ENCODE data around the gene USP40. TPM values are rescaled to one million over a fixed set of nuclear protein-coding genes. Genes with fewer than 3 reads are reported as not detected.

Gene USP40
- total RNA-seq, 2 donors from 2014 or later: 12.9 to 22.4 TPM

DNA sequence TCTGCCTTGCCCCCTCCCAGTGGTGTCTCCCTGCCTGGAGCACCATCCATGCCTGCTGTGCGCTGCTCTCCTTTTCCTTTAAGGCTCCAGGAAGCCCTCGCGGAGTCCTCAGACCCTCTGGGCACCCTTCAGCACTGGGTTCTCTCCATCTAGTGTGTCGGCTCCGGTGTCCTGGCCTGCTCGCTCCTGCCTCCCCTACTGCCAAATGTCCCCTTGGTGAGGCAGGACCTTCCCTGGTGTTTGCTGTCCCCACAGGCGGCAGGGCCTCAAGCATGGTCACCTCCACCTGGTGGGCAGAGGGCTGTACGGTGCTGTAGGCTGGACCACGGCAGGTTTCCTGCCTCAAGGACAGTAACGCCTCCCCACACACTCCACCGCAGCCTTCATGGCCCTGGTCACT is 122.1 kb downstream of the USP40 start:
- no peaks in the 10 kb centered on the region for H3K4me1 ChIP-seq (ENCODE audit: control insufficient read depth, insufficient read depth, low read length)
- H3K27ac Mint-ChIP-seq: no peak overlapping the region
- H3K36me3 Mint-ChIP-seq (ENCODE audit: low read depth): peaks cover 36% of the 10 kb centered on the region
- no peak overlapping the region for H3K4me3 ChIP-seq (ENCODE audit: low read length)
- 94 to 100% methylated on average over 7 to 11 of the region's 11 CpGs for WGBS, 2 experiments (ENCODE audit: insufficient coverage in 1 of 2, insufficient read length in 1 of 2)
- no peak overlapping the region for H3K27ac ChIP-seq (ENCODE audit: low read depth, low read length)
- H3K4me3 Mint-ChIP-seq: no peak overlapping the region
- H3K4me1 Mint-ChIP-seq: peaks cover 4% of the 10 kb centered on the region
- H3K9me3 Mint-ChIP-seq: no peaks in the 10 kb centered on the region
- H3K9me3 ChIP-seq (ENCODE audit: control insufficient read depth, low read length): no peaks in the 10 kb centered on the region
- peaks cover 7% of the 10 kb centered on the region for H3K36me3 ChIP-seq (ENCODE audit: control insufficient read depth, insufficient read depth, low read length)
- no peaks in the 10 kb centered on the region for H3K27me3 Mint-ChIP-seq (ENCODE audit: insufficient read depth)
- no peaks in the 10 kb centered on the region for H3K27me3 ChIP-seq (ENCODE audit: control insufficient read depth, insufficient read depth, low read length, poor library complexity, severe bottlenecking)
- no peak for DNase-seq
- TF ChIP-seq, protein P1, sequence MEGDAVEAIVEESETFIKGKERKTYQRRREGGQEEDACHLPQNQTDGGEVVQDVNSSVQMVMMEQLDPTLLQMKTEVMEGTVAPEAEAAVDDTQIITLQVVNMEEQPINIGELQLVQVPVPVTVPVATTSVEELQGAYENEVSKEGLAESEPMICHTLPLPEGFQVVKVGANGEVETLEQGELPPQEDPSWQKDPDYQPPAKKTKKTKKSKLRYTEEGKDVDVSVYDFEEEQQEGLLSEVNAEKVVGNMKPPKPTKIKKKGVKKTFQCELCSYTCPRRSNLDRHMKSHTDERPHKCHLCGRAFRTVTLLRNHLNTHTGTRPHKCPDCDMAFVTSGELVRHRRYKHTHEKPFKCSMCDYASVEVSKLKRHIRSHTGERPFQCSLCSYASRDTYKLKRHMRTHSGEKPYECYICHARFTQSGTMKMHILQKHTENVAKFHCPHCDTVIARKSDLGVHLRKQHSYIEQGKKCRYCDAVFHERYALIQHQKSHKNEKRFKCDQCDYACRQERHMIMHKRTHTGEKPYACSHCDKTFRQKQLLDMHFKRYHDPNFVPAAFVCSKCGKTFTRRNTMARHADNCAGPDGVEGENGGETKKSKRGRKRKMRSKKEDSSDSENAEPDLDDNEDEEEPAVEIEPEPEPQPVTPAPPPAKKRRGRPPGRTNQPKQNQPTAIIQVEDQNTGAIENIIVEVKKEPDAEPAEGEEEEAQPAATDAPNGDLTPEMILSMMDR (conservative IDR thresholded peaks at IDR 0.05): no peak
- H3K9ac ChIP-seq (ENCODE audit: extremely low read depth, low read length, poor library complexity, severe bottlenecking): no peak overlapping the region

DNA sequence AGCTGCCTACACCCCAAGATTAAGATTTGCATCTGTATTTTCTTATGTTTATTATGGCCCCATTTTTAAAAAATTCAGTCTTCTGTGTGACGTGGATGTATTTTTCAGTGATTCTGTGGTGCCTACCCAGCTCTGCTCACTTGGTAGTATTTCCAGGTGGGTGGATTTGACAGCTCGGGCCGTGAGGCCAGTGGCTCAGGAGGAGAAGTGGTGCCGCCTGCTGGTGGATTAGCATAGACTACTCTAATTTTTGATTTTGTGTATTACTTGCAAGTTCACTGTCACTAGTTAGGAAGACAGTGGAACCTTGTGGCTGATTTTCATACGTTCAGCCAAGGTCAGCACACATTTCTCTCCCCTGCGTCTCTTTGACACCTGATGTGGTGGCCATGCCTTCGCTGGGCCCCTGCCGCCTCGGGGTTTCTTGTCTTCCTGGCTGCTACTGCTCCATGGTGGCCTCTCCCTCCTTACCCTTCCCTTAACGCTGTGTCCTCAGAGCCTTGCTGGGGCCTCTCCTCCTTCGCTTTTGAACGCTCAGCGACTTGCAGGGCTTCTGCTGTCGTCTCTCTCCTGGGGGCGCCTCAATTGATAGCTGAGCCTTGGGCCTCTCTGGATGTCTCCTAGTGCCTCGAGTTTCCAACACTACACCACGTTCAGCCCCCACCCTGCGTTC is 122.9 kb downstream of the USP40 start:
- WGBS, 2 experiments (ENCODE audit: insufficient coverage in 1 of 2, insufficient read length in 1 of 2): 70 to 82% methylated on average over 15 to 18 of the region's 18 CpGs
- DNase-seq: peak; percentile 90
- H3K9ac ChIP-seq (ENCODE audit: extremely low read depth, low read length, poor library complexity, severe bottlenecking): no peak overlapping the region
- no peak overlapping the region for H3K27ac Mint-ChIP-seq
- H3K9me3 ChIP-seq (ENCODE audit: control insufficient read depth, low read length): no peaks in the 10 kb centered on the region
- no peaks in the 10 kb centered on the region for H3K27me3 Mint-ChIP-seq (ENCODE audit: insufficient read depth)
- no peaks in the 10 kb centered on the region for H3K9me3 Mint-ChIP-seq
- peaks cover 33% of the 10 kb centered on the region for H3K36me3 Mint-ChIP-seq (ENCODE audit: low read depth)
- no peak overlapping the region for H3K27ac ChIP-seq (ENCODE audit: low read depth, low read length)
- no peaks in the 10 kb centered on the region for H3K4me1 ChIP-seq (ENCODE audit: control insufficient read depth, insufficient read depth, low read length)
- peaks cover 7% of the 10 kb centered on the region for H3K36me3 ChIP-seq (ENCODE audit: control insufficient read depth, insufficient read depth, low read length)
- TF ChIP-seq, protein P1 (conservative IDR thresholded peaks at IDR 0.05): peak; percentile 94
- H3K4me1 Mint-ChIP-seq: no peaks in the 10 kb centered on the region
- H3K4me3 Mint-ChIP-seq: no peak overlapping the region
- H3K4me3 ChIP-seq (ENCODE audit: low read length): no peak overlapping the region
- H3K27me3 ChIP-seq (ENCODE audit: control insufficient read depth, insufficient read depth, low read length, poor library complexity, severe bottlenecking): no peaks in the 10 kb centered on the region

DNA sequence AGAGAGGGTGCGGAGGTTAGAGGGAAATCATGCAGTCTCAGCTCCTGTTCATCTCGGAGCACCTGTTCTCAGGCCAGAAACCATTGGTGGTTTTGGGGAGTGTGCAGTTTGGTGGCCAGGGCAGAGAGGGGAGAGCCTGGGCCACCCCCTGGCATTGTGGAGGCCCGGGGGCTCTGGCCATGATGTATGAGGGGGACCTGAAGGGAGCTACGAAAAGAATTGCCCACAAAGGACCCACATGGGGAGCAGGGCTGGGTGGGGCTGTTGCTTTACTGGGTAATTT is 124.6 kb downstream of the USP40 start:
- peaks cover 28% of the 10 kb centered on the region for H3K36me3 Mint-ChIP-seq (ENCODE audit: low read depth)
- no peaks in the 10 kb centered on the region for H3K9me3 ChIP-seq (ENCODE audit: control insufficient read depth, low read length)
- H3K4me1 ChIP-seq (ENCODE audit: control insufficient read depth, insufficient read depth, low read length): no peaks in the 10 kb centered on the region
- peak; percentile 32 for DNase-seq
- TF ChIP-seq, protein P1 (conservative IDR thresholded peaks at IDR 0.05): no peak
- H3K27ac ChIP-seq (ENCODE audit: low read depth, low read length): no peak overlapping the region
- H3K27me3 Mint-ChIP-seq (ENCODE audit: insufficient read depth): no peaks in the 10 kb centered on the region
- H3K9me3 Mint-ChIP-seq: no peaks in the 10 kb centered on the region
- WGBS, 2 experiments (ENCODE audit: insufficient coverage in 1 of 2, insufficient read length in 1 of 2): 80 to 92% methylated on average over 1 to 4 of the region's 4 CpGs
- H3K27ac Mint-ChIP-seq: no peak overlapping the region
- H3K27me3 ChIP-seq (ENCODE audit: control insufficient read depth, insufficient read depth, low read length, poor library complexity, severe bottlenecking): no peaks in the 10 kb centered on the region
- peaks cover 7% of the 10 kb centered on the region for H3K36me3 ChIP-seq (ENCODE audit: control insufficient read depth, insufficient read depth, low read length)
- no peak overlapping the region for H3K9ac ChIP-seq (ENCODE audit: extremely low read depth, low read length, poor library complexity, severe bottlenecking)
- no peaks in the 10 kb centered on the region for H3K4me1 Mint-ChIP-seq
- no peak overlapping the region for H3K4me3 ChIP-seq (ENCODE audit: low read length)
- no peak overlapping the region for H3K4me3 Mint-ChIP-seq

Data from endodermal cell (in vitro differentiated cells).